GM12878 (cell line): ENCODE measurements around the gene GDI2. TPM values are rescaled to one million over a fixed set of nuclear protein-coding genes. Genes with fewer than 3 reads are reported as not detected.

Experiments used
- ATAC-seq: fragments of 200-7000 bp; cut with Tn5 transposase; 3 replicates; pipeline ENCODE4 v1.9.1; 2020; ENCODE audit warnings: mild to moderate bottlenecking, moderate library complexity
- BruUV-seq: library from RNA; stranded (reverse); fragments of 400-500 nt; replicated peaks from 2 replicates; lab custom pipeline; 2021; lab: Mats Ljungman, UMichigan
- CTCF ChIA-PET: fragments of 300-600 bp; sonication (Branson Sonifier 250); formaldehyde crosslinking; extraction: SDS; loops from one replicate; lab custom pipeline; 2021; ENCODE audit warnings: inconsistent platforms; lab: Yijun Ruan, JAX
- POLR2A ChIA-PET: fragments of 350-600 bp; formaldehyde crosslinking; extraction: SDS; loops from one replicate; lab custom pipeline; 2021; ENCODE audit warnings: inconsistent platforms; lab: Charles Lee
- RAD21 ChIA-PET: fragments of 300-600 bp; sonication (Branson Sonifier 250); formaldehyde crosslinking; loops from one replicate; lab custom pipeline; 2023; ENCODE audit warnings: antibody characterized with exemption; ENCODE audit not compliant: unreplicated experiment; lab: Charles Lee
- SMC1A ChIA-PET: fragments of 300-600 bp; sonication (Branson Sonifier 250); formaldehyde crosslinking; loops from one replicate; lab custom pipeline; 2023; ENCODE audit not compliant: unreplicated experiment, uncharacterized antibody; lab: Charles Lee
- DNase-seq: peaks from one replicate; pipeline ENCODE4 v3.0.0-alpha.2; 2011; ENCODE audit warnings: low read depth, low spot score
- FAIRE-seq: peaks from 3 replicates; lab custom pipeline; 2011; peaks lifted over from hg19 to GRCh38; lab: Jason Lieb, UNC
- H2AFZ ChIP-seq: 2 replicates; pipeline ENCODE4 v1.6.0; 2011; ENCODE audit warnings: low read depth, low read length, control low read depth; ENCODE audit not compliant: control insufficient read depth
- H3K27ac ChIP-seq: 2 replicates; pipeline ENCODE4 v1.5.1; 2011; ENCODE audit warnings: control low read depth; ENCODE audit not compliant: control insufficient read depth, insufficient read depth
- H3K27me3 ChIP-seq, 2 experiments: replicated peaks in 1 of 2; 2 replicates each; pipeline versions ENCODE4 v1.6.0 to v1.6.1; 2011; ENCODE audit warnings: low read length in 1 of 2; ENCODE audit not compliant: control insufficient read depth in 2 of 2, insufficient read depth in 2 of 2
- H3K36me3 ChIP-seq, 2 experiments: 2 replicates each; pipeline ENCODE4 v1.5.1; 2011; ENCODE audit warnings: low read length in 1 of 2; ENCODE audit not compliant: control insufficient read depth in 2 of 2, insufficient read depth in 2 of 2
- H3K4me1 ChIP-seq: 2 replicates; pipeline ENCODE4 v1.6.1; 2011; ENCODE audit warnings: mild to moderate bottlenecking, low read length, moderate library complexity, mixed read lengths; ENCODE audit not compliant: control insufficient read depth, insufficient read depth
- H3K4me2 ChIP-seq: 2 replicates; pipeline ENCODE4 v1.6.0; 2011; ENCODE audit warnings: control low read depth; ENCODE audit not compliant: control insufficient read depth, insufficient read depth
- H3K4me3 ChIP-seq: fragments of 200-600 bp; sonication (generic); 2 replicates; pipeline ENCODE4 v1.5.1; 2016
- H3K79me2 ChIP-seq: 2 replicates; pipeline ENCODE4 v1.6.0; 2011; ENCODE audit warnings: low read length; ENCODE audit not compliant: control insufficient read depth, insufficient read depth
- H3K9ac ChIP-seq: 2 replicates; pipeline ENCODE4 v1.8.0; 2011; ENCODE audit warnings: low read length, control low read depth, mixed read lengths; ENCODE audit not compliant: control insufficient read depth, insufficient read depth
- H3K9me3 ChIP-seq: replicated peaks from 3 replicates; pipeline ENCODE4 v1.5.1; 2011; ENCODE audit warnings: mild to moderate bottlenecking, low read length; ENCODE audit not compliant: control insufficient read depth, insufficient read depth
- H4K20me1 ChIP-seq: 2 replicates; pipeline ENCODE4 v1.6.0; 2011; ENCODE audit not compliant: control insufficient read depth, insufficient read depth
- BHLHE40 ChIP-seq, 2 experiments: fragments of 450-650 bp in 1 of 2; IDR thresholded peaks; 2 replicates each; pipeline ENCODE4 v1.6.1; 2011 to 2017; ENCODE audit warnings: low read depth in 2 of 2, borderline replicate concordance in 1 of 2, improper control_type of control experiment in 1 of 2, low read length in 1 of 2, mild to moderate bottlenecking in 1 of 2
- IKZF2 ChIP-seq, 2 experiments: fragments of 450-650 bp; IDR thresholded peaks; 2 replicates each; pipeline ENCODE4 v1.6.1; 2017; ENCODE audit warnings: mild to moderate bottlenecking in 2 of 2, moderate library complexity in 2 of 2
- MEF2B ChIP-seq: fragments of 450-650 bp; IDR thresholded peaks from 2 replicates; pipeline ENCODE4 v1.6.1; 2018; ENCODE audit warnings: mild to moderate bottlenecking, moderate library complexity; ENCODE audit not compliant: partially characterized antibody, poor library complexity, severe bottlenecking
- MTA3 ChIP-seq: IDR thresholded peaks from 2 replicates; pipeline ENCODE4 v1.6.1; 2012; ENCODE audit warnings: low read length, inconsistent platforms, borderline replicate concordance
- MYC ChIP-seq: IDR thresholded peaks from 2 replicates; pipeline ENCODE4 v1.6.1; 2011; ENCODE audit warnings: mild to moderate bottlenecking, low read length, moderate library complexity, inconsistent platforms; ENCODE audit not compliant: insufficient read depth, insufficient replicate concordance, insufficient read length, severe bottlenecking
- NR2C1 ChIP-seq: fragments of 450-650 bp; IDR thresholded peaks from 2 replicates; pipeline ENCODE4 v1.6.1; 2017; ENCODE audit warnings: antibody characterized with exemption, mild to moderate bottlenecking, moderate library complexity
- NR2C2 ChIP-seq: IDR thresholded peaks from 2 replicates; pipeline ENCODE4 v1.6.1; 2011; ENCODE audit warnings: borderline replicate concordance, low read depth; ENCODE audit not compliant: control insufficient read depth, insufficient read length
- NR2F1 ChIP-seq: fragments of 450-650 bp; conservative IDR thresholded peaks from 2 replicates; pipeline ENCODE4 v1.6.1; 2017; ENCODE audit warnings: mild to moderate bottlenecking
- NRF1 ChIP-seq: conservative IDR thresholded peaks from 2 replicates; pipeline ENCODE4 v1.6.1; 2011; ENCODE audit warnings: mild to moderate bottlenecking, low read depth, low read length, improper control_type of control experiment
- RAD21 ChIP-seq: IDR thresholded peaks from 2 replicates; pipeline ENCODE4 v1.6.1; 2011; ENCODE audit warnings: mild to moderate bottlenecking, low read depth, low read length, moderate library complexity; ENCODE audit not compliant: insufficient read depth
- RUNX3 ChIP-seq: IDR thresholded peaks from 2 replicates; pipeline ENCODE4 v1.6.1; 2012; ENCODE audit warnings: low read length, inconsistent platforms
- SUPT20H ChIP-seq: IDR thresholded peaks from 2 replicates; pipeline ENCODE4 v1.6.1; 2011; ENCODE audit warnings: low read depth, mild to moderate bottlenecking, low read length, moderate library complexity, borderline replicate concordance; ENCODE audit not compliant: control insufficient read depth
- TAF1 ChIP-seq: IDR thresholded peaks from 2 replicates; pipeline ENCODE4 v1.6.1; 2011; ENCODE audit warnings: mild to moderate bottlenecking, low read depth, low read length, borderline replicate concordance
- TARDBP ChIP-seq: IDR thresholded peaks from 2 replicates; pipeline ENCODE4 v1.6.1; 2016; ENCODE audit warnings: borderline replicate concordance
- TCF7 ChIP-seq: IDR thresholded peaks from 2 replicates; pipeline ENCODE4 v1.6.1; 2014; ENCODE audit warnings: antibody characterized with exemption, borderline replicate concordance
- ZNF217 ChIP-seq: fragments of 450-650 bp; IDR thresholded peaks from 2 replicates; pipeline ENCODE4 v1.6.1; 2017; ENCODE audit warnings: antibody characterized with exemption, mild to moderate bottlenecking
- WGBS: methylation state at CpG from one replicate; pipeline ENCODE4 v1.1.6; 2016; ENCODE audit warnings: low lambda C conversion rate; ENCODE audit not compliant: insufficient replicate concordance, insufficient coverage; ENCODE audit errors: missing lambda C conversion rate; 5-methylcytosine and 5-hydroxymethylcytosine counted together
- in situ Hi-C: fragments of 300-500 bp; cut with MboI; formaldehyde crosslinking; loops from 9 replicates; pipeline ENCODE4 v1.14.3; 2018; ENCODE audit warnings: mixed read lengths
- intact Hi-C: fragments of 100-400 bp; cut with micrococcal nuclease; formaldehyde crosslinking; loops from one replicate; pipeline ENCODE4 v1.14.2; 2022; ENCODE audit not compliant: unreplicated experiment
- polyA plus RNA-seq, 11 experiments: library from polyadenylated mRNA; depleted of rRNA in 4 of 11; unstranded in 6 of 11; stranded (reverse) in 5 of 11; fragments of >200 nt; fragmentation: Nextera tagmentation in 4 of 11; fragmentation: Illumina TruSeq in 1 of 11; extraction: Ambion mirVana in 4 of 11; extraction: Trizol in 1 of 11; gene quantifications; 1 replicate in 1 of 11; 2 replicates in 10 of 11; pipeline versions ENCODE4 v1.2.1 to v1.2.3, GENCODE V29; 2011 to 2016; ENCODE audit warnings: inconsistent platforms in 2 of 11, missing spikeins in 2 of 11, low read depth in 1 of 11
- total RNA-seq, 4 experiments: library from RNA; depleted of rRNA in 3 of 4; stranded (reverse); fragments of >200 nt in 3 of 4; fragmentation: Illumina TruSeq in 1 of 4; extraction: Trizol in 1 of 4; gene quantifications; 2 replicates each; pipeline versions ENCODE4 v1.2.1 to v1.2.3, GENCODE V29; 2013 to 2021
- TF ChIP-seq, protein P1 (sequence below): fragments of 450-650 bp; IDR thresholded peaks from 2 replicates; pipeline ENCODE4 v1.6.1; 2017; ENCODE audit warnings: mild to moderate bottlenecking, moderate library complexity

GDI2 gene
- total and polyA plus RNA-seq, 10 of the 15 experiments (the other 5 are each of a cell fraction or from before 2014, with no cell fraction given): 261 to 395 (median 276) TPM

DNA sequence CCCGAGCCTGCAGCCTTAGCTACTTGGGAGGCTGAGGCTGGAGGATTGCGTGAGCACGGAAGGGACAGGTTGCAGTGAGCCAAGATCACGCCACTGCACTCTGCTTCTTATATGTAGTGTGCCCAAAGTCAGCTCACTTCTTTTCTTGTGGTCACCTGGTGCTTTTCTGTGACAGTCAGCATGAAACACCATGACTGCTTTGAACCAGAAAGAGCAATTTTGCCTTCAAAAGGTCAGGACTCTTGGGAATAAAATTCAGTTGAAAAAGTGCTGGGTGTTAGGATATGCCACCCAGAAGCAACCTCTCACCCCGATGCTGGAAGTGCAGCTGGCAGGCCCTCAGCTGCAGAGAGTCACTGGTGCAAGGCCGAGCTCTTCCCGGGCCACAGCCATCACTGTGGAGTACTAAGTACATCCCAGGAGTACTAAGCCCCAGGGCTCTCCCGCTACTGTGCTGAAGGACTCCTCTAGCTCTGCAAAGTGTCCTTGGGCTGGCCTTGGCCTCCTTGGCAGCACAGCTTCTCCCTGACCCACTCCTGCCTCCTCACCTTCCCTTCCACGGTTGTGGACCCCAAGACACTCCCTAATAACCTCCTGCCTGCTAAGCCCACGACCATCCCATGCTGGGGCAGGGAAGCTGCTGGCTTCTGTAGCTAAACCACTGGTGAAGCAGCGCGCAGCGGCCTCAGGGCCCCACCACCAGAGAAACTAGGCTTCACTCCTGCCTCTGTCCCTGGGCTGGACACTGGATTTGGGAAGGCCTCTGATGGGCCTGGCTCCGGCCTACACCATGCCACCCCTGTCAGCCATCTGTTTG is 17.6 kb upstream of the GDI2 start:
- Histone ChIP-seq H3K27ac (no peak overlapping the region), H3K4me3 (no peak overlapping the region), H3K9ac (no peak overlapping the region), H3K79me2 (no peaks in the 10 kb centered on the region), H4K20me1 (no peaks in the 10 kb centered on the region), H3K4me1 (no peaks in the 10 kb centered on the region), H3K27me3 (no peaks in the 10 kb centered on the region; a peak in 1 of 4 replicates), H3K9me3 (no peaks in the 10 kb centered on the region), H2AFZ (no peak overlapping the region), H3K4me2 (no peak overlapping the region), H3K36me3 (no peaks in the 10 kb centered on the region)
- intact Hi-C loops: no loop called here
- in situ Hi-C loops: no loop called here
- DNase-seq: no peak
- no peak for FAIRE-seq
- ATAC-seq: peak; percentile 69
- ChIA-PET CTCF (interaction anchor here (1.0 to 1.6 kb wide), 3 partner anchors 11 to 32 kb away, joined by 3 to 5 read pairs (median 4); no protein-coding TSS in a partner anchor), SMC1A (interaction anchor here (0.9 to 2.8 kb wide), 6 partner anchors 9 to 22 kb away, joined by 3 to 11 read pairs (median 4); partner anchors contain the start of gene GDI2), RAD21 (interaction anchor here (0.6 to 1.5 kb wide), 6 partner anchors 10 to 32 kb away, joined by 4 to 8 read pairs (median 4); no protein-coding TSS in a partner anchor), POLR2A (interaction anchor here (0.7 to 1.9 kb wide), 4 partner anchors 10 to 57 kb away, joined by 3 to 5 read pairs (median 4); no protein-coding TSS in a partner anchor)
- WGBS: 42% methylated on average over 14 of the region's 14 CpGs
- no TSS peak for BruUV-seq
- TF ChIP-seq, protein P1, sequence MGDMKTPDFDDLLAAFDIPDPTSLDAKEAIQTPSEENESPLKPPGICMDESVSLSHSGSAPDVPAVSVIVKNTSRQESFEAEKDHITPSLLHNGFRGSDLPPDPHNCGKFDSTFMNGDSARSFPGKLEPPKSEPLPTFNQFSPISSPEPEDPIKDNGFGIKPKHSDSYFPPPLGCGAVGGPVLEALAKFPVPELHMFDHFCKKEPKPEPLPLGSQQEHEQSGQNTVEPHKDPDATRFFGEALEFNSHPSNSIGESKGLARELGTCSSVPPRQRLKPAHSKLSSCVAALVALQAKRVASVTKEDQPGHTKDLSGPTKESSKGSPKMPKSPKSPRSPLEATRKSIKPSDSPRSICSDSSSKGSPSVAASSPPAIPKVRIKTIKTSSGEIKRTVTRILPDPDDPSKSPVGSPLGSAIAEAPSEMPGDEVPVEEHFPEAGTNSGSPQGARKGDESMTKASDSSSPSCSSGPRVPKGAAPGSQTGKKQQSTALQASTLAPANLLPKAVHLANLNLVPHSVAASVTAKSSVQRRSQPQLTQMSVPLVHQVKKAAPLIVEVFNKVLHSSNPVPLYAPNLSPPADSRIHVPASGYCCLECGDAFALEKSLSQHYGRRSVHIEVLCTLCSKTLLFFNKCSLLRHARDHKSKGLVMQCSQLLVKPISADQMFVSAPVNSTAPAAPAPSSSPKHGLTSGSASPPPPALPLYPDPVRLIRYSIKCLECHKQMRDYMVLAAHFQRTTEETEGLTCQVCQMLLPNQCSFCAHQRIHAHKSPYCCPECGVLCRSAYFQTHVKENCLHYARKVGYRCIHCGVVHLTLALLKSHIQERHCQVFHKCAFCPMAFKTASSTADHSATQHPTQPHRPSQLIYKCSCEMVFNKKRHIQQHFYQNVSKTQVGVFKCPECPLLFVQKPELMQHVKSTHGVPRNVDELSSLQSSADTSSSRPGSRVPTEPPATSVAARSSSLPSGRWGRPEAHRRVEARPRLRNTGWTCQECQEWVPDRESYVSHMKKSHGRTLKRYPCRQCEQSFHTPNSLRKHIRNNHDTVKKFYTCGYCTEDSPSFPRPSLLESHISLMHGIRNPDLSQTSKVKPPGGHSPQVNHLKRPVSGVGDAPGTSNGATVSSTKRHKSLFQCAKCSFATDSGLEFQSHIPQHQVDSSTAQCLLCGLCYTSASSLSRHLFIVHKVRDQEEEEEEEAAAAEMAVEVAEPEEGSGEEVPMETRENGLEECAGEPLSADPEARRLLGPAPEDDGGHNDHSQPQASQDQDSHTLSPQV: no peak
- TF ChIP-seq NR2C2: no peak
- TF ChIP-seq ZNF217: no peak
- TF ChIP-seq NR2F1: peak; percentile 95
- TF ChIP-seq RUNX3: peak; percentile 85
- TF ChIP-seq SUPT20H: no peak
- TF ChIP-seq TAF1: no peak
- TF ChIP-seq IKZF2 (IDR thresholded peaks at IDR 0.05): no peak
- peak; percentile 67 for TF ChIP-seq MEF2B
- no peak for TF ChIP-seq TARDBP
- TF ChIP-seq NR2C1: 0 out of 2 replicates have a peak, but pooled peaks have one; percentile 33
- peak; percentile 75; the same call in 1 of the 2 replicates for TF ChIP-seq TCF7
- no peak for TF ChIP-seq RAD21
- peak; percentile 22 to 65; a peak in 3 of 4 replicates for TF ChIP-seq BHLHE40 (IDR thresholded peaks at IDR 0.05; ENCODE audit: borderline replicate concordance in 1 of 2, low read depth in 2 of 2, low read length in 1 of 2)
- TF ChIP-seq MTA3: no peak
- no peak for TF ChIP-seq MYC
- no peak for TF ChIP-seq NRF1
